Body of pancreas (tissue), 4 donors: Measurements from ENCODE around the gene PEF1. TPM values are rescaled to one million over a fixed set of nuclear protein-coding genes. Genes with fewer than 3 reads are reported as not detected.

Source experiments
- ATAC-seq: fragments of 150-250 bp; one replicate; pipeline ENCODE4 v1.9.1; 2016
- DNase-seq, 4 donors: peaks; one replicate each; pipeline ENCODE4 v3.0.0-alpha.2; 2019
- H3K27ac ChIP-seq, 4 donors: fragments of 200-600 bp; sonication (generic); 1 replicate in 3 of 4; 2 replicates in 1 of 4; pipeline versions ENCODE4 v1.5.1 to v1.6.1; 2016 to 2019; ENCODE audit warnings: mild to moderate bottlenecking in 1 of 4, mixed read lengths in 1 of 4, moderate library complexity in 1 of 4
- H3K27me3 ChIP-seq, 2 donors: fragments of 200-600 bp; sonication (generic); one replicate each; pipeline ENCODE4 v1.6.0; 2016; ENCODE audit warnings: mild to moderate bottlenecking in 1 of 2
- H3K36me3 ChIP-seq, 2 donors: fragments of 200-600 bp; sonication (generic); replicated peaks in 1 of 2; 2 replicates each; pipeline ENCODE4 v1.5.1; 2016; ENCODE audit warnings: low read depth in 2 of 2; ENCODE audit not compliant: insufficient read depth in 1 of 2
- H3K4me1 ChIP-seq: fragments of 200-600 bp; sonication (generic); one replicate; pipeline ENCODE4 v1.6.0; 2016
- H3K4me3 ChIP-seq, 2 donors: fragments of 200-600 bp; sonication (generic); 1 replicate in 1 of 2; 2 replicates in 1 of 2; pipeline ENCODE4 v1.5.1; 2016 to 2019
- H3K9me3 ChIP-seq, 3 donors: fragments of 200-600 bp; sonication (generic); 1 replicate in 2 of 3; 2 replicates in 1 of 3; pipeline ENCODE4 v1.5.1; 2016
- CTCF ChIP-seq, 7 experiments: fragments of 450-650 bp in 4 of 7; fragments of 200-600 bp in 3 of 7; sonication (generic) in 3 of 7; IDR thresholded peaks; one replicate each; pipeline ENCODE4 v1.5.1; 2016 to 2019; ENCODE audit warnings: antibody characterized with exemption in 7 of 7
- POLR2A ChIP-seq, 3 donors: fragments of 450-650 bp; IDR thresholded peaks; one replicate each; pipeline ENCODE4 v1.6.1; 2016; ENCODE audit warnings: antibody characterized with exemption in 3 of 3, mild to moderate bottlenecking in 2 of 3
- WGBS, 2 donors: methylation state at CpG; one replicate each; pipeline ENCODE4 v1.1.5; 2017; 5-methylcytosine and 5-hydroxymethylcytosine counted together
- intact Hi-C: fragments of 100-400 bp; cut with DNase I; formaldehyde crosslinking; loops from one replicate; pipeline ENCODE4 v1.15.1; 2023
- total RNA-seq, 2 donors: library from RNA; depleted of rRNA; stranded (reverse); fragments of >200 nt; gene quantifications; one replicate each; pipeline ENCODE4 v1.1.0, GENCODE V29; 2016

The PEF1 gene
- total RNA-seq, 2 donors from 2014 or later = 23.6 to 24.1 TPM

- Histone ChIP-seq H3K4me1 (no peaks in the 10 kb centered on the region), H3K27ac (no peak overlapping the region), H3K9me3 (no peaks in the 10 kb centered on the region), H3K4me3 (no peak overlapping the region), H3K36me3 (no peaks in the 10 kb centered on the region), H3K27me3 (no peaks in the 10 kb centered on the region)
- ATAC-seq = no peak
- TF ChIP-seq POLR2A (IDR thresholded peaks at IDR 0.05) = no peak
- TF ChIP-seq CTCF (IDR thresholded peaks at IDR 0.05) = no peak
- WGBS, 2 donors = 74 to 88% methylated on average over 6 of the region's 6 CpGs
- no peak for DNase-seq
- intact Hi-C loops = no loop called here
These were observed 10.4 kb upstream of the PEF1 start for GRCh38 chr1:31655104-31655503.

GRCh38 chr1:31654474-31654776, 9.7 kb upstream of the PEF1 start:
- H3K36me3 ChIP-seq = no peaks in the 10 kb centered on the region
- 79 to 81% methylated on average over 5 of the region's 5 CpGs for WGBS, 2 donors
- no peaks in the 10 kb centered on the region for H3K27me3 ChIP-seq
- no peak for TF ChIP-seq POLR2A (IDR thresholded peaks at IDR 0.05)
- no peak for TF ChIP-seq CTCF (IDR thresholded peaks at IDR 0.05)
- intact Hi-C loops = no loop called here
- H3K4me1 ChIP-seq = no peaks in the 10 kb centered on the region
- H3K4me3 ChIP-seq = no peak overlapping the region
- ATAC-seq = no peak
- no peak overlapping the region for H3K27ac ChIP-seq
- H3K9me3 ChIP-seq = no peaks in the 10 kb centered on the region
- no peak for DNase-seq

DNA sequence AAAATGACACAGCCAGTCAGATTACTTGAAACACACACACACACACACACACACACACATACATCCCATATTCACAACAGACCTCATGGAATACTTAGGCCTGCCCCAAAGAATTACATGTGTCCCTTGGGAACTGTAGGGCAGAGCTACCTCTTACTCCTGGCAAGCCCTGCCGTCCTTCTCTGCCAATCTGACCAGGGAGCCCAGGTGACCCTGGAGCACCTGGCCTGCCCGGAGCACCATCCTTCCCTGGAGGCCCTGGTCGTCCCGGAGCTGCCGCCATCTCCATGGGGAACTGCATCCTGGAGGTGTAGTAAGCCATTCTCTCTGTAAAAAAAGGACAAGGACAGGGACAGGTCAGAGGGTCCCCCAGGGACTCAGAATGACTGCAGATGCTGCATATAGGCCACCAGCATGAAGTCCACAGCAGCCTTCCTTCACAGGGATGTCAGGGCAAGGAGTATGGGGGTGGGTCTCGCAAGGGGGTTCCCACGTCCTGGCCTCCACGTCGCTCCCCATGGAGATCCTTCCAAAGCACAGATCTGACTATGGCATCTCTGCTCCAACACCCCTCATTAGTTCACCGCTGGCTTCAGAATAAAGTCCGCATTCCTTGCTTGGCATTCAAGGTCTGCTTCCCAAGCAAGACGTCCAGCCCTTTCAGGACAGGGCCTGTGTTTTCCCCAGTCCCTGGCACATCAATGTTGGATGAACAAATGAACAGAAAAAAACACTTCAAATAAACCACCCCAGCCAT, 9.2 kb upstream of the PEF1 start:
- no peaks in the 10 kb centered on the region for H3K9me3 ChIP-seq

GRCh38 chr1:31652891-31653499, 8.3 kb upstream of the PEF1 start:
- DNase-seq = no peak

More for the DNA sequence above, 9.2 kb upstream of the PEF1 start:
- no peaks in the 10 kb centered on the region for H3K36me3 ChIP-seq
- ATAC-seq (no peak), DNase-seq (no peak)
- intact Hi-C loops = no loop called here
- 67 to 72% methylated on average over 9 to 12 of the region's 12 CpGs for WGBS, 2 donors
- no peak overlapping the region for H3K4me3 ChIP-seq
- no peaks in the 10 kb centered on the region for H3K4me1 ChIP-seq
- TF ChIP-seq CTCF (IDR thresholded peaks at IDR 0.05) = no peak
- TF ChIP-seq POLR2A (IDR thresholded peaks at IDR 0.05) = no peak
- no peak overlapping the region for H3K27ac ChIP-seq
- no peaks in the 10 kb centered on the region for H3K27me3 ChIP-seq

More at GRCh38 chr1:31652891-31653499, 8.3 kb upstream of the PEF1 start:
- TF ChIP-seq POLR2A (IDR thresholded peaks at IDR 0.05) = no peak
- no peak for TF ChIP-seq CTCF (IDR thresholded peaks at IDR 0.05)
- ATAC-seq = no peak
- intact Hi-C loops = no loop called here
- Histone ChIP-seq H3K36me3 (no peaks in the 10 kb centered on the region), H3K27ac (no peak overlapping the region), H3K9me3 (no peaks in the 10 kb centered on the region), H3K4me1 (no peaks in the 10 kb centered on the region), H3K4me3 (no peak overlapping the region), H3K27me3 (no peaks in the 10 kb centered on the region)
- WGBS, 2 donors = 61 to 66% methylated on average over 3 to 4 of the region's 4 CpGs
